CD4-positive, alpha-beta T cell treated with Interleukin-12 subunit alpha and Interleukin-12 subunit beta, for 1 hour (primary cell): Measurements from ENCODE around the gene UBE2Z.
"Not testable (repeated sequence)": the region's sequence is repeated elsewhere in the genome, so short reads cannot be mapped to it uniquely, and the experiment has no call there.

Source experiments
- DNase-seq: peaks from one replicate; pipeline ENCODE4 v3.0.0-alpha.2; 2020

The UBE2Z gene

GRCh38 chr17:48905987-48906515 is 2.2 kb upstream of the UBE2Z start:
- DNase-seq, result no peak

GRCh38 chr17:48907713-48908046 is 527 bp upstream of the UBE2Z start:
- DNase-seq, result no peak

- peak; percentile 91 for DNase-seq
Measured at GRCh38 chr17:48908853-48909394, 717 bp downstream of the UBE2Z start.

GRCh38 chr17:48909783-48910182 is 1.6 kb downstream of the UBE2Z start:
- DNase-seq, result no peak

GRCh38 chr17:48910370-48910769 is 2.2 kb downstream of the UBE2Z start:
- DNase-seq, result no peak

GRCh38 chr17:48912476-48912875 is 4.3 kb downstream of the UBE2Z start:
- DNase-seq, result no peak

GRCh38 chr17:48915459-48916282 is 7.5 kb downstream of the UBE2Z start:
- DNase-seq, result peak; percentile 58

- no peak for DNase-seq
Measured at GRCh38 chr17:48925251-48925990, 17.2 kb downstream of the UBE2Z start.

- DNase-seq, result no peak
Measured at GRCh38 chr17:48925991-48926342, 17.8 kb downstream of the UBE2Z start.

GRCh38 chr17:48927978-48928745 is 20.0 kb downstream of the UBE2Z start:
- no peak for DNase-seq

- DNase-seq, result no peak
Measured at GRCh38 chr17:48928876-48929811, 20.9 kb downstream of the UBE2Z start.

- no peak for DNase-seq
Measured at GRCh38 chr17:48929812-48930165, 21.6 kb downstream of the UBE2Z start.

- no peak for DNase-seq
Measured at GRCh38 chr17:48930435-48930873, 22.2 kb downstream of the UBE2Z start.

GRCh38 chr17:48933035-48933434 is 24.8 kb downstream of the UBE2Z start:
- DNase-seq, result no peak

- peak; percentile 91 for DNase-seq
Measured at GRCh38 chr17:48944515-48945260, 36.5 kb downstream of the UBE2Z start, which contains the start of gene SNF8. Gene SNF8, minus strand, starts transcription at chr17:48944842. Its CDS starts 108 bp downstream, at chr17:48944734.

- DNase-seq, result not testable (repeated sequence)
Measured at GRCh38 chr17:48945261-48945651, 37.0 kb downstream of the UBE2Z start.

GRCh38 chr17:48951572-48951971 is 43.4 kb downstream of the UBE2Z start:
- no peak for DNase-seq

- no peak for DNase-seq
Measured at GRCh38 chr17:48952904-48953303, 44.7 kb downstream of the UBE2Z start.

- no peak for DNase-seq
Measured at GRCh38 chr17:48954300-48954755, 46.1 kb downstream of the UBE2Z start.

- no peak for DNase-seq
Measured at GRCh38 chr17:48960834-48961515, 52.8 kb downstream of the UBE2Z start.
